ENCODE measurements around the gene RSPH1. TPM values are rescaled to one million over a fixed set of nuclear protein-coding genes. Genes with fewer than 3 reads are reported as not detected.
"Not testable (repeated sequence)": the region's sequence is repeated elsewhere in the genome, so short reads cannot be mapped to it uniquely, and the experiment has no call there.

RSPH1 gene
- total RNA-seq, 1 experiment from 2014 or later, result 0.51 TPM

DNA sequence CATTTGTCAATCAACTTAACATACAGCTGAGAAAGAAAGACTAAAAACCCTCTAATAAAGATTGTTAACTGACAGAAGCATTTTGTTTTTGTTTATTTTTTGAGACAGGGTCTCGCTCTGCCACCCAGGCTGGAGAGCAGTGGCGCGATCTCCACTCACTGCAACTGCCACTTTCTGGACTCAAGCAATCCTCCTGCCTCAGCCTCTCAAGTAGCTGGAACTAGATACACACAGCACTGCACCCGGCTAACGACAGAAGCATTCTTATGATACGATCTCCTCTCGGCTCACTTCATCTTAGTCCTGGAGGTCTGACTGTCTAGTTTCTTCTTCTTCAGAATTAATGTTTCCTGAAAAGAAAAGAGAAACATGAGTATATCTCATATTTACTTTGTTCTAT, 23.5 kb downstream of the RSPH1 start:
- CTCF ChIA-PET, result no interaction called here
- Mint-ChIP-seq H3K4me1 (ENCODE audit: insufficient read depth, unreplicated experiment) (peaks cover 12% of the 10 kb centered on the region), H3K27ac (ENCODE audit: low read depth, unreplicated experiment) (no peak overlapping the region), H3K9me3 (ENCODE audit: unreplicated experiment) (no peaks in the 10 kb centered on the region), H3K36me3 (ENCODE audit: insufficient read depth, unreplicated experiment) (no peaks in the 10 kb centered on the region), H3K4me3 (ENCODE audit: unreplicated experiment) (no peak overlapping the region), H3K27me3 (ENCODE audit: insufficient read depth, unreplicated experiment) (no peaks in the 10 kb centered on the region)
- DNase-seq (ENCODE audit: unreplicated experiment), result no peak
- BruUV-seq (replicated peaks), result no TSS peak
- TF ChIP-seq, protein P1, sequence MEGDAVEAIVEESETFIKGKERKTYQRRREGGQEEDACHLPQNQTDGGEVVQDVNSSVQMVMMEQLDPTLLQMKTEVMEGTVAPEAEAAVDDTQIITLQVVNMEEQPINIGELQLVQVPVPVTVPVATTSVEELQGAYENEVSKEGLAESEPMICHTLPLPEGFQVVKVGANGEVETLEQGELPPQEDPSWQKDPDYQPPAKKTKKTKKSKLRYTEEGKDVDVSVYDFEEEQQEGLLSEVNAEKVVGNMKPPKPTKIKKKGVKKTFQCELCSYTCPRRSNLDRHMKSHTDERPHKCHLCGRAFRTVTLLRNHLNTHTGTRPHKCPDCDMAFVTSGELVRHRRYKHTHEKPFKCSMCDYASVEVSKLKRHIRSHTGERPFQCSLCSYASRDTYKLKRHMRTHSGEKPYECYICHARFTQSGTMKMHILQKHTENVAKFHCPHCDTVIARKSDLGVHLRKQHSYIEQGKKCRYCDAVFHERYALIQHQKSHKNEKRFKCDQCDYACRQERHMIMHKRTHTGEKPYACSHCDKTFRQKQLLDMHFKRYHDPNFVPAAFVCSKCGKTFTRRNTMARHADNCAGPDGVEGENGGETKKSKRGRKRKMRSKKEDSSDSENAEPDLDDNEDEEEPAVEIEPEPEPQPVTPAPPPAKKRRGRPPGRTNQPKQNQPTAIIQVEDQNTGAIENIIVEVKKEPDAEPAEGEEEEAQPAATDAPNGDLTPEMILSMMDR (IDR thresholded peaks at IDR 0.05; ENCODE audit: unreplicated experiment), result no peak
- POLR2A ChIA-PET, result no interaction called here
- intact Hi-C loops (cut with micrococcal nuclease), result no loop called here

DNA sequence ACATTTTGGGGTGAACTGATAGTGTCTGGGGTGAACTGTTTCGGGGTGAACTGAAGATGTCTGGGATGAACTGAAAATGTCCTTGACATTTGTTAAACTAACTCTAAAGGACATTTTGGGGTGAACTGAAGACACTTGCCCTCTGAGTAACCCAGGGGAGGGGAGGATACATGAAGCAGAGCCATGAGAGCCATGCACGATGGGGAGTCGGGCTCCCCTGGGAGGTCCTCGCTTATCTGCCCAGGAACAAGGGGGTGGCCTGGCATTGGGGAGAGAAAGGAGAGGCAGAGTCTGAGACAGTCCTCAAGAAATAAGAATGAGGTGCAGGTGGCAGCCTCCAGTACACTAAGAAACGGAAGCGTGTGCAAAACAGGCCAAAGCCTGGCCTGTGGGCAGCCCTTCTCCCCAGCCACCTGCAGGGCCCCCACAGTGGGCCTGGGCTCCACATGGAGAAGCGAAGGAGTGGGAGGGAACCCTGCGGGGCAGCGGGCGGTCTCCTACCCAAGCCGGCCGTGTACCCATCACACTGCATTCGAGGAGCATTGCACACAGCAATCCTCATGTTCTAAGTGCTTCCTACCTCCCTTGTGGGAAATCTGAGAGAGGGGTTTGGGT, 24.2 kb downstream of the RSPH1 start:
- intact Hi-C loops (cut with micrococcal nuclease), result no loop called here
- Mint-ChIP-seq H3K27ac (ENCODE audit: low read depth, unreplicated experiment) (no peak overlapping the region), H3K27me3 (ENCODE audit: insufficient read depth, unreplicated experiment) (no peaks in the 10 kb centered on the region), H3K36me3 (ENCODE audit: insufficient read depth, unreplicated experiment) (no peaks in the 10 kb centered on the region), H3K4me3 (ENCODE audit: unreplicated experiment) (no peak overlapping the region), H3K9me3 (ENCODE audit: unreplicated experiment) (no peaks in the 10 kb centered on the region), H3K4me1 (ENCODE audit: insufficient read depth, unreplicated experiment) (peaks cover 12% of the 10 kb centered on the region)
- TF ChIP-seq, protein P1 (IDR thresholded peaks at IDR 0.05; ENCODE audit: unreplicated experiment), result no peak
- no TSS peak for BruUV-seq (replicated peaks)
- POLR2A ChIA-PET, result no interaction called here
- CTCF ChIA-PET, result no interaction called here
- no peak for DNase-seq (ENCODE audit: unreplicated experiment)

DNA sequence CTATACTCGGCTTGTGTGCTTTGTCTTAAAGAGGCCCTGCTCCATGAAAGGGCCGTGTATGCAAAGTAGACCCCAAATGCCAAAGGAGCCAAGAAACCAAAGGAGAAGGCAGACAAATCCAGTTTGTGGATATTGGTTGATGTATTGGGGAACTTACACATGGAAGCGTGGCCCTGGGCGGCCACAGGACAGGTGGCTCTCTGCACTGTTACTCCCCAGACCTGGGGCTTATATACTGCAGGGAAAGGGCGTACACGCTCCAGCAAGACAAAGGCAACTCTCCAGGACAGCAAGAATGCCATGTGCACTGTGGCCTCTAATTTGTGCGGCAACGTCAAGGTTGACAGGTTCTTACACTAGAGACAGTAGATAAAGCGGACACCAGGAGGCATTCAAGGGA, 24.8 kb downstream of the RSPH1 start:
- POLR2A ChIA-PET, result no interaction called here
- Mint-ChIP-seq H3K4me3 (ENCODE audit: unreplicated experiment) (no peak overlapping the region), H3K4me1 (ENCODE audit: insufficient read depth, unreplicated experiment) (peaks cover 12% of the 10 kb centered on the region), H3K27me3 (ENCODE audit: insufficient read depth, unreplicated experiment) (no peaks in the 10 kb centered on the region), H3K9me3 (ENCODE audit: unreplicated experiment) (no peaks in the 10 kb centered on the region), H3K36me3 (ENCODE audit: insufficient read depth, unreplicated experiment) (no peaks in the 10 kb centered on the region), H3K27ac (ENCODE audit: low read depth, unreplicated experiment) (no peak overlapping the region)
- intact Hi-C loops (cut with micrococcal nuclease), result no loop called here
- CTCF ChIA-PET, result no interaction called here
- no peak for DNase-seq (ENCODE audit: unreplicated experiment)
- TF ChIP-seq, protein P1 (IDR thresholded peaks at IDR 0.05; ENCODE audit: unreplicated experiment), result no peak
- BruUV-seq (replicated peaks), result no TSS peak

DNA sequence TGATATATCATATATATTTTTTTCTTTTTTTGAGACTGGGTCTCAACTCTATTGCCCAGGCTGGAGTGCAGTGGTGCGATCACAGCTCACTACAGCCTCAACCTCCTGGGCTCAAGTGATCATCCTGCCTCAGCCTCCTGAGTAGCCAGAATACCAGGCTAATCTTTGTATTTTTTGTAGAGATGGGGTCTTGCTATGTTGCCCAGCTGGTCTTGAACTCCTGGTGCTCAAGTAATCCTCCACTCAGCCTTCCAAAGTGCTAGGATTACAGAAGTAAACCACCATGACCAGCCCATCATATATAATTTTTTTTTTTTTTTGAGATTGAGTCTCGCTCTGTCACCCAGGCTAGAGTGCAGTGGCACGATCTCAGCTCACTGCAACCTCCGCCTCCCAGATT, 26.3 kb downstream of the RSPH1 start:
- H3K9me3 Mint-ChIP-seq (ENCODE audit: unreplicated experiment); intact Hi-C loops (cut with micrococcal nuclease); H3K4me3 Mint-ChIP-seq (ENCODE audit: unreplicated experiment); H3K36me3 Mint-ChIP-seq (ENCODE audit: insufficient read depth, unreplicated experiment); H3K27me3 Mint-ChIP-seq (ENCODE audit: insufficient read depth, unreplicated experiment); H3K27ac Mint-ChIP-seq (ENCODE audit: low read depth, unreplicated experiment); DNase-seq (ENCODE audit: unreplicated experiment); POLR2A ChIA-PET; BruUV-seq (replicated peaks): not testable (repeated sequence)
- H3K4me1 Mint-ChIP-seq (ENCODE audit: insufficient read depth, unreplicated experiment), result peaks cover 11% of the 10 kb centered on the region
- CTCF ChIA-PET, result interaction anchor here (0.6 kb wide), 1 partner anchor 9 kb away, joined by 3 read pairs; no protein-coding TSS in a partner anchor

DNA sequence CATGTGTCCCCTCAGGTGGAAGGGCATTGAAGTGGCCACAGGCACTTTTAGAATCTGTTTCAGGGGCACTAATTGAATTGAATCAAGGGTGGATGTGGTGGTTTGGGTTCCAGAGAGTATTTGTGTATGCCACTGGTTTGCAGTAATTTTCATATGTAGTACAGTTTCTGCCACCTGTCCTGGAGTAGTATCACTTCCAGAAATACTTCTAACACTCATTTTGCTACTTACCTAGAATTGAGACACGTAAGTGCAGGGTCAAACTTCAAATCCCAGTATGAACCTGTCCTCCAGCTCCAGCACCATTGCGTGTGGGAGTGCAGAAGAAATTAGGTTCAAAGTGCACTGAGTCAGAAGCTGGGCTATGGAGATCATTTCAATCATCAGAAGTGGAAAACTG, 26.8 kb downstream of the RSPH1 start:
- TF ChIP-seq, protein P1 (IDR thresholded peaks at IDR 0.05; ENCODE audit: unreplicated experiment), result no peak
- ChIA-PET CTCF (interaction anchor here (0.6 to 0.8 kb wide), 2 partner anchors 9 to 20 kb away, joined by 3 read pairs; no protein-coding TSS in a partner anchor), POLR2A (no interaction called here)
- no peak overlapping the region for H3K4me3 Mint-ChIP-seq (ENCODE audit: unreplicated experiment)
- H3K27ac Mint-ChIP-seq (ENCODE audit: low read depth, unreplicated experiment), result no peak overlapping the region
- intact Hi-C loops (cut with micrococcal nuclease), result no loop called here
- no peaks in the 10 kb centered on the region for H3K36me3 Mint-ChIP-seq (ENCODE audit: insufficient read depth, unreplicated experiment)
- BruUV-seq (replicated peaks), result no TSS peak
- H3K9me3 Mint-ChIP-seq (ENCODE audit: unreplicated experiment), result no peaks in the 10 kb centered on the region
- DNase-seq (ENCODE audit: unreplicated experiment), result no peak
- no peaks in the 10 kb centered on the region for H3K27me3 Mint-ChIP-seq (ENCODE audit: insufficient read depth, unreplicated experiment)
- H3K4me1 Mint-ChIP-seq (ENCODE audit: insufficient read depth, unreplicated experiment), result peaks cover 7% of the 10 kb centered on the region
